Neuron (in vitro differentiated cells): Measurements from ENCODE around the gene YIPF2.

Source experiments
- H2AFZ ChIP-seq: one replicate; pipeline ENCODE4 v1.6.1; 2013; ENCODE audit warnings: low read depth, mild to moderate bottlenecking, inconsistent platforms, low read length, moderate library complexity
- H3K27me3 ChIP-seq: one replicate; pipeline ENCODE4 v1.6.1; 2013; ENCODE audit warnings: low read length; ENCODE audit not compliant: insufficient read depth
- H3K36me3 ChIP-seq: one replicate; pipeline ENCODE4 v1.6.1; 2013; ENCODE audit warnings: low read length; ENCODE audit not compliant: insufficient read depth
- H3K4me1 ChIP-seq: one replicate; pipeline ENCODE4 v1.6.1; 2013; ENCODE audit warnings: low read length; ENCODE audit not compliant: insufficient read depth
- H3K4me3 ChIP-seq: 2 replicates; pipeline ENCODE4 v1.5.1; 2013; ENCODE audit warnings: mild to moderate bottlenecking, low read length, moderate library complexity
- H3K9me3 ChIP-seq: one replicate; pipeline ENCODE4 v1.6.1; 2013; ENCODE audit warnings: low read length

Gene YIPF2

DNA sequence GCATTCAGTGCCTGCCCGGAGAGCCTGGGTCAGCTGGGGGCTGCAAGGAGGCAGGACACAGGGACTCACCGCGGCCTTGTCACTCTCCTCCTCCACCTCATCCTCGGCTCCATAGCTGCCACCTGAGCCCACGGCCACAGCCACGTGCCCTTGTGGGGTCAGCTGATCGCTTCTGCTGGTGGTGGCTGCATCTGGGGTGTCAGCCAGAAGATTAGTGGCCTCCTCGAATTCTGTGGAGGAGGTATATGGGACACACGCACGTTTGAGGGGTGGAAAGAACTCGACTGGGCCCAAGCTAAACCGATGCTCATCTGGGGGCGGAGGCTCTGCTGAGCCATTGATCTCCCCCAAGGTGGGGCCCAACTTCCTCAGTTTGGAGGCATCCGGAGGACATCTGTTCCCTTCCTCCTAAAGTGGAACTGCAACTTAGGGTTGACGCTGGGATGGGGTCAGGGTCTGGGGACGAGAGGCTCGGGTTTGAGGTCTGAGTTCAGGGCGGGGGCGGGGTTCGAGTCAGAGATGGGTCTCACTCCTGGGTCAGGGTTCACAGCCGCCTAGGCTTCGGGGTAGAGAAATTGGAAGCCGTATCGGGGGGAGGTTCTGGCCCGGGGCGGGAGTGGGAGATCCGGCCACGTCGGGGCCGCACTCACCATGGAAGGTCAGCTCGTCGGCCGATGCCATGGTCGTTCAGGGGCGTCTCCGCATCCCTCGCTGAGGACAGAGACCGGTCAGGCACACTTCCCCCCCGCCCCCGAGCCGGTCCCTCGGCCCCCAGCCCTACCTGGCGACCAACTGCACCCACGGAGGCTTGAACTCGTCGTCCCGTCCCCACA, 493 bp downstream of the YIPF2 start:
- Histone ChIP-seq H3K27me3 (no peaks in the 10 kb centered on the region), H3K36me3 (peaks cover 25% of the 10 kb centered on the region), H3K4me1 (peaks cover 17% of the 10 kb centered on the region), H3K9me3 (no peaks in the 10 kb centered on the region), H2AFZ (peak overlapping the region; percentile 60), H3K4me3 (peak overlapping the region; percentile 68)

DNA sequence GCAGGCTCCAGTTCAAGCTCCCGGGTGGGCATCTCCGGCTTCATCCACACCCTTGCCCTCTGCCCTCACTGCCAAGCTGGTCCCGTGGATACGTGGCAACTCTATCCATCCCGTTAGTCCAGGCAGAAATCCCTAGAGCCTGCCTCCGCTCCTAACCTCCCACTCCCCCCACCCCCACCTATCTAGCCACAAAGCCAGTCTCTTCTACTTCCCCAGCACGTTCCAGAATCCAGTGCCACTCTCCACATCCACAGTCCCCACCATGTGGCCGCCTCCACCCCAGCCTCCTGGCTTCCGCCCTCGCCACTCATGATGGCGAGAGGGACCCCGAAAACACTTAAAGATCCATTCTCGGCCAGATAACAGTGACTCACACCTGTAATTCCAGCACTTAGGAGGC, 3.8 kb downstream of the YIPF2 start:
- peaks cover 11% of the 10 kb centered on the region for H3K4me1 ChIP-seq
- no peak overlapping the region for H2AFZ ChIP-seq
- peaks cover 37% of the 10 kb centered on the region for H3K36me3 ChIP-seq
- no peak overlapping the region for H3K4me3 ChIP-seq
- no peaks in the 10 kb centered on the region for H3K27me3 ChIP-seq
- no peaks in the 10 kb centered on the region for H3K9me3 ChIP-seq

DNA sequence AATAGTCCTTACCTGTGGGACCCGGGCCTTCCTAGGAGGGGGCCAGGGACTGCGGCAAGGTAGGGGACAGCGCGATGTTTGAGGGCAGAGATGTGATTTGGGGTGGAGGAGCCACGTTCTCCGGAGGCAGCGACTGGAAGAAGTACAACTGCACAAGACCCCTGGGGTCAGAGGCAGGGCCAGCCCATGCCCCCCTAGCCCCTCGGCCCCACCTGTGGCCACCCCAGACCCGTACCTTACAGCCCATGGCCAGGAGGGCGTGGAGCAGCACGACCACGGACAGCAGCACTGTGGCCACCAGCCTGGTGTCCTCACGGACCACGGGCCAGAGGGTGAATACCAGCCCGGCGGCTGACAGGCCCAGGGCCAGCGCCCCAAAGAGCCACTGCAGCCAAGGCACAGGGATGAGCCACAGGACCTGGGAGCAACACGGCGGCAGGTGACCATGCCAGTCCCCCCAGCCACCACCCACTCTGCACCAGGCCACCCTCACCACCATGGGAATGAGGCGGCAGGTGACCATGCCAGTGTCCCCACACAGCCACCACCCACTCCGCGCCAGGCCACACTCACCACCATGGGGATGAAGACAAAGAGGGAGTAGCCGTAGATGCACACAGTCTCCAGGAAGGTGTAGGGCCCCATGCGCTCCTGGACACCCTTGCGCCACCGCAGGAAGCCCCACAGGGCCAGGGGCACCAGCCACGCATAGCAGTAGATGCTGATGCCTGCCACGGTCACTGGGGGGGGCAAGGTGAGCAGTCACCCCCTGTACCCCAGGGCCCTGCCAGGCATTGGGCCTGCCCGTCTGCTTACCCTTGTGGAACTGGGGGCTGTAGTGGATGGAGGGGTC, 5.0 kb downstream of the YIPF2 start:
- no peaks in the 10 kb centered on the region for H3K9me3 ChIP-seq
- peaks cover 7% of the 10 kb centered on the region for H3K4me1 ChIP-seq
- H3K4me3 ChIP-seq: no peak overlapping the region
- H3K36me3 ChIP-seq: peaks cover 43% of the 10 kb centered on the region
- H2AFZ ChIP-seq: no peak overlapping the region
- no peaks in the 10 kb centered on the region for H3K27me3 ChIP-seq

DNA sequence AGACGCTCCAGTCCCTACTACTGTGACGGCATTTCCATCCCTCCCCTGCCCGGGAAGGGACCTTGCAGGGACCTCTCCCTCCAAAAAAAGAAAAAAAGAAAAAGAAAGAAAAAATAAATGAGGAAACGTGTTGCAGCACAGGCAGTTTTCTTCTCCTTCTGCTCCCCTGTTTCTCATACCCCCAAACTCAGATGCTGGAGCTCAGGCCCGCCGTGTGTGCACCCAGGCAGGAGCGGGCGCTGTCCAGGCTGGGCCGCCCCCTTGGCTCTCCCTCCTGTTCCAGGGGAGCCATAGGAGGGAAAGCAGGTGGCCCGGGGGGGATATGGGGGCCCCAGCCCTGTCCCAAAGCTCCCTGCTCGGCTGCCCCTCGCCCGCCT, 5.8 kb downstream of the YIPF2 start:
- peaks cover 43% of the 10 kb centered on the region for H3K36me3 ChIP-seq

DNA sequence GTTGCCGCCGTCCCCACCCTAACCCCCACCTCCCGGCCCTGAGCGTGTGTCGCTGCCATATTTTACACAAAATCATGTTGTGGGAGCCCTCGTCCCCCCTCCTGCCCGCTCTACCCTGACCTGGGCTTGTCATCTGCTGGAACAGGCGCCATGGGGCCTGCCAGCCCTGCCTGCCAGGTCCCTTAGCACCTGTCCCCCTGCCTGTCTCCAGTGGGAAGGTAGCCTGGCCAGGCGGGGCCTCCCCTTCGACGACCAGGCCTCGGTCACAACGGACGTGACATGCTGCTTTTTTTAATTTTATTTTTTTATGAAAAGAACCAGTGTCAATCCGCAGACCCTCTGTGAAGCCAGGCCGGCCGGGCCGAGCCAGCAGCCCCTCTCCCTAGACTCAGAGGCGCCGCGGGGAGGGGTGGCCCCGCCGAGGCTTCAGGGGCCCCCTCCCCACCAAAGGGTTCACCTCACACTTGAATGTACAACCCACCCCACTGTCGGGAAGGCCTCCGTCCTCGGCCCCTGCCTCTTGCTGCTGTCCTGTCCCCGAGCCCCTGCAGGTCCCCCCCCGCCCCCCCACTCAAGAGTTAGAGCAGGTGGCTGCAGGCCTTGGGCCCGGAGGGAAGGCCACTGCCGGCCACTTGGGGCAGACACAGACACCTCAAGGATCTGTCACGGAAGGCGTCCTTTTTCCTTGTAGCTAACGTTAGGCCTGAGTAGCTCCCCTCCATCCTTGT, 6.4 kb downstream of the YIPF2 start:
- Histone ChIP-seq H3K27me3 (no peaks in the 10 kb centered on the region), H3K4me1 (no peaks in the 10 kb centered on the region), H3K4me3 (no peak overlapping the region), H3K9me3 (no peaks in the 10 kb centered on the region), H2AFZ (no peak overlapping the region), H3K36me3 (peaks cover 40% of the 10 kb centered on the region)

More for the DNA sequence above, 5.8 kb downstream of the YIPF2 start:
- no peaks in the 10 kb centered on the region for H3K9me3 ChIP-seq
- H2AFZ ChIP-seq: no peak overlapping the region
- H3K27me3 ChIP-seq: no peaks in the 10 kb centered on the region
- H3K4me3 ChIP-seq: no peak overlapping the region
- peaks cover 3% of the 10 kb centered on the region for H3K4me1 ChIP-seq

DNA sequence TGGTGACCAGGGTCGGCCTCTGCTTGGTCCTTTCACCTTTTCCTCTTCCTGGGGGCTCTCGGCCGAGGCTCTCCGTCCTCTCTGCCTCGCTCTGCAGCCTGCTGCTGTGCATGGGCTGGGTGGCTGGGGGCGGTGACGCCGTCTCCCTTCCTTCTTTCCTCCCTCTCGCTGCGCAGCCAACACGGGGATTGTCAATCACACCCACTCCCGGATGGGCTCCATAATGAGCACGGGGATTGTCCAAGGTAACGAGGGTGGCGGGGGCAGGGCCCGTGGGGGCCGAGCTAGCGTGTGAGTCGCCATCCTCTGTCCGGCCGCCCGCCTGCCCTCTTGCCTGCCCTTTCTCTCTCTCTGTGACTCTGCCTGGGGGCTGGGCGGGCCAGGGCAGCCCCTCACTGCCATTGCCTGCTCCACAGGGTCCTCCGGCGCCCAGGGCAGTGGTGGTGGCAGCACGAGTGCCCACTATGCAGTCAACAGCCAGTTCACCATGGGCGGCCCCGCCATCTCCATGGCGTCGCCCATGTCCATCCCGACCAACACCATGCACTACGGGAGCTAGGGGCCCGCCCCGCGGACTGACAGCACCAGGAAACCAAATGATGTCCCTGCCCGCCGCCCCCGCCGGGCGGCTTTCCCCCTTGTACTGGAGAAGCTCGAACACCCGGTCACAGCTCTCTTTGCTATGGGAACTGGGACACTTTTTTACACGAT, 7.1 kb downstream of the YIPF2 start:
- H2AFZ ChIP-seq: no peak overlapping the region
- no peaks in the 10 kb centered on the region for H3K9me3 ChIP-seq
- peaks cover 43% of the 10 kb centered on the region for H3K36me3 ChIP-seq
- no peaks in the 10 kb centered on the region for H3K27me3 ChIP-seq
- no peak overlapping the region for H3K4me3 ChIP-seq
- no peaks in the 10 kb centered on the region for H3K4me1 ChIP-seq

GRCh38 chr19:10920781-10921180, 7.7 kb downstream of the YIPF2 start:
- no peak overlapping the region for H3K4me3 ChIP-seq
- no peaks in the 10 kb centered on the region for H3K27me3 ChIP-seq
- peaks cover 48% of the 10 kb centered on the region for H3K36me3 ChIP-seq
- H2AFZ ChIP-seq: no peak overlapping the region
- no peaks in the 10 kb centered on the region for H3K4me1 ChIP-seq
- H3K9me3 ChIP-seq: no peaks in the 10 kb centered on the region

DNA sequence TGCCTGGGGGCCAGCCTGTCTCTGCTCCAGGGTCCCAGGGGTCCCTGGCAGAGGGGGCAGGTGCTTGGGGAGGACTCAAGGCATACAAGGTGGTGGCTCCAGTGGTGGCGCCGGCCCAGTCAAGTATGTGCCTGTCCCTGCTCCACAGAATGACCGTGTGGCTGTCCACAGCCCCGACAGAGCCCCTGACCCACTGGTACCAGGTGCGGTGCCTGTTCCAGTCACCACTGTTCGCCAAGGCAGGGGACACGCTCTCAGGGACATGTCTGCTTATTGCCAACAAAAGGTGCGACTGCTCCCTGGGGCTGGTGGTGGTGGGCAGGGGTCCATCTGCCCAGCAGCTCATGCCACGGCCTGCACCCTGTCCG, 8.2 kb downstream of the YIPF2 start:
- H2AFZ ChIP-seq: no peak overlapping the region
- peaks cover 50% of the 10 kb centered on the region for H3K36me3 ChIP-seq
- H3K9me3 ChIP-seq: no peaks in the 10 kb centered on the region
- no peaks in the 10 kb centered on the region for H3K4me1 ChIP-seq
- no peak overlapping the region for H3K4me3 ChIP-seq
- no peaks in the 10 kb centered on the region for H3K27me3 ChIP-seq

DNA sequence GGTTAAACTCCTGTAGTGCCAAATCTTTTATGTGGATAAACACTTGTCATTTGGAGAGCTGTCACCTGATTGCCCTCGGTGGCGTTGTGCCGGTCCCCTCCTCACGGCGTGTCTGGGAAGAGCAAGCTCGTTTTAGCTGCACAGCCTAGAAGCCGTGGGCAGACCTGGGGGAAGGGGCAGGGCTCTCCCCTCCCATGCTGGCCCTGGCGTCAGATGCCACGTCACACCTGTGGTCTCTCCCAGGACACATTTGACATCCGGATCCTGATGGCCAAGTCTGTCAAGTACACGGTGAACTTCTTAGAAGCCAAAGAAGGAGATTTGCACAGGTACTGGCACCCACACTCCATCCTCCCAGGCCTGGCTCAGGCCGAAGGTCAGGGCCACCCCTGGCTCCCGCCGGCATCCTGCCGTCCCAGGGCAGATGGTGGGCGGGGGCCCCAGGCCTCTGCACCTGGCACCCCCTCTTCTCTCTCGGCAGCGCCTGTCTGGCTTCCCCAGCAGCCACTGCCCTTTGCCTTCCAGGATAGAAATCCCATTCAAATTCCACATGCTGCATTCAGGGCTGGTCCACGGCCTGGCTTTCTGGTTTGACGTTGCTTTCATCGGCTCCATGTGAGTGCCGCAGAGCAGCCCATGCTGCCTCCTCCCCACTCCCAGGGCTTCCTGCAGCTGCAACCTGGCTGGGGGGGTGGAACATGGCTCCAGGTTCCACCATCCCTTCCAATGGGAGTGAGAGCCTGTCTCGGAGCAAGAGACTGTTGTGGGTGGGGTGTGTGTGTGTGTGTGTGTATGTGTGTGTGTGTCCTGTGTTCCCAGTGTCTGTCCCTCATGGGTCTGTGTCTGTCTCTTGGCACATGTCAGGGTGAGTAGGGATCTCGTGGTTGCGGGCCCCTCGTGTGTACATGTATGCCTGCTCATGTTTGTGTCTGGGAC, 8.8 kb downstream of the YIPF2 start:
- H2AFZ ChIP-seq: no peak overlapping the region
- H3K36me3 ChIP-seq: peaks cover 48% of the 10 kb centered on the region
- H3K9me3 ChIP-seq: no peaks in the 10 kb centered on the region
- no peaks in the 10 kb centered on the region for H3K27me3 ChIP-seq
- no peaks in the 10 kb centered on the region for H3K4me1 ChIP-seq
- no peak overlapping the region for H3K4me3 ChIP-seq

- H3K4me1 ChIP-seq: no peaks in the 10 kb centered on the region
- H2AFZ ChIP-seq: no peak overlapping the region
- no peak overlapping the region for H3K4me3 ChIP-seq
- no peaks in the 10 kb centered on the region for H3K27me3 ChIP-seq
- H3K36me3 ChIP-seq: peaks cover 50% of the 10 kb centered on the region
- no peaks in the 10 kb centered on the region for H3K9me3 ChIP-seq
Observed at GRCh38 chr19:10918359-10918758, 10.1 kb downstream of the YIPF2 start.

DNA sequence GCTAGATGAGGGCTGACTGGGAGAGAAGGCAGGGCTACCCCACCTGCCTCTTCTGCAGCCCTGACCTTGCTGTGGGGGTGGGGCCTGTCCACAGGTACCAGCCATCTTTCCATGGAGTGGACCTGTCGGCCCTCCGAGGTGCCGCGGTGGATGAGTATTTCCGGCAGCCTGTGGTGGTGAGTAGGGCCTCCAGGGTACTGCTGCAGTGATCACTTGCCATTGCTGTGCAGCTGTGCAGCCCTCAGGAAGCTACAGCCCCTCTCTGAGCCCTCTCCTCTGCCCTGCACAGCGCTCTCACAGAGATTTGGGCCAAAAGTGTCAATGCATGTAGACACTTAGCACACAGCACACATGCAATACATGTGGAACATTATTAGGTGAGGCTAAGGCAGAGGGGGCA, 11.8 kb downstream of the YIPF2 start:
- Histone ChIP-seq H3K36me3 (peaks cover 52% of the 10 kb centered on the region), H3K4me1 (no peaks in the 10 kb centered on the region), H3K27me3 (no peaks in the 10 kb centered on the region), H3K9me3 (no peaks in the 10 kb centered on the region), H3K4me3 (no peak overlapping the region), H2AFZ (no peak overlapping the region)
